Type B pancreatic cell (in vitro differentiated cells): ENCODE data around the gene OBP2A. TPM values are rescaled to one million over a fixed set of nuclear protein-coding genes. Genes with fewer than 3 reads are reported as not detected.

Source experiments
- DNase-seq: peaks from one replicate; pipeline ENCODE4 v3.0.0; 2021; ENCODE audit warnings: mixed read lengths; ENCODE audit not compliant: unreplicated experiment; ENCODE audit errors: extremely low spot score
- H3K27ac Mint-ChIP-seq: 2 replicates; pipeline ENCODE4 v1.8.0; 2021; ENCODE audit warnings: mild to moderate bottlenecking, mixed read lengths
- H3K27me3 Mint-ChIP-seq: 2 replicates; pipeline ENCODE4 v1.8.0; 2021; ENCODE audit warnings: mixed read lengths
- H3K36me3 Mint-ChIP-seq: 2 replicates; pipeline ENCODE4 v1.8.0; 2021; ENCODE audit warnings: mixed read lengths
- H3K4me1 Mint-ChIP-seq: one replicate; pipeline ENCODE4 v1.8.0; 2021; ENCODE audit warnings: mixed read lengths; ENCODE audit not compliant: unreplicated experiment
- H3K4me3 Mint-ChIP-seq: 2 replicates; pipeline ENCODE4 v1.8.0; 2021; ENCODE audit warnings: mild to moderate bottlenecking, mixed read lengths
- H3K9me3 Mint-ChIP-seq: 2 replicates; pipeline ENCODE4 v1.8.0; 2021; ENCODE audit warnings: mixed read lengths
- CTCF ChIP-seq: fragments of 200-600 bp; sonication (generic); conservative IDR thresholded peaks from 2 replicates; pipeline ENCODE4 v1.5.0; 2021; ENCODE audit warnings: antibody characterized with exemption, mild to moderate bottlenecking
- total RNA-seq: library from RNA; stranded (reverse); gene quantifications from 2 replicates; pipeline ENCODE4 v1.2.1, GENCODE V29; 2021; ENCODE audit warnings: low replicate concordance

The OBP2A gene
- total RNA-seq, 1 donor from 2014 or later = not detected

DNA sequence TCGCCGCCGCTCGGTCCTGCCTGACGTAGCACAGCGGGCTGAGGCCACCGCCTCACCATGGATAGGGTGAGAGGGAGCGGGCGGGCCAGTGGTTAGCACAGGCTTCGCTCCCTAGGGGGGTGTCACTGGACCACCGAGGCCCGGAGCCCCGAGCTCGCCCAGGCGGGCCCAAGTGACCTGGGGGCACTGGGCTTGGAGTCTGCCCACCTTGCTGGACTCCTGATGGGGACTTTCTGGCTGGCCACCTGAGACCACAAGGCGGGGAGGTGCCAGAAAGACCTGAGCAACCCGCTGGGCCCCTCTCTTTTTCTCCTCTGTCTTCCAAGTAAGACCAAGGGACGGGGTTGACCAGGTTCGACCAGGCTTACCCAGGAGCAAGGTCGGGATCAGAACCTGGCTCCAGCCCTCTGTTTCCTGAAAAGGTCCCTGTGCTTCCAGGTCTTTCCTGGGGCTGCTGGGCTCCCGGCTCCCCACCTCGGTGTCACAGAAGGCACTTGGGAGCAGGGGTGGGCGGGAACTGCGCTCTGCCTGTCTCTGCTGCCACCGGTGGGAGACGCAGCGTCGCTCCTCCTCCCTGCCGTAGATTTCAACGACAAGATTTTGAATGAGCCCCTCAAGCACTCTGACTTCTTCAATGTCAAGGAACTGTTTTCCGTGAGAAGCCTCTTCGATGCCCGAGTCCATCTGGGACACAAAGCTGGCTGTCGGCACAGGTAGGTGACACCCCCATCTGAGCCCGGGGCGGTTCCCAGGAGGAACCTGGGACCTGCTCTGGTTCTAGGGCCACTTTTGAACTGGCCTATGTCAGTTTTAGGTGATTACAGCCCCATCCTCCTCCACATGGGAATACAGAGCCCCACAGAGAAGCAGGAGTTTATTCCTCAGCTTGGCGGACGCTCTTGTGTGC is 44.4 kb upstream of the OBP2A start:
- Mint-ChIP-seq H3K27ac (peak overlapping the region; percentile 39), H3K4me3 (peak overlapping the region; percentile 89), H3K27me3 (no peaks in the 10 kb centered on the region), H3K4me1 (peaks cover 16% of the 10 kb centered on the region), H3K9me3 (no peaks in the 10 kb centered on the region), H3K36me3 (no peaks in the 10 kb centered on the region)
- no peak for TF ChIP-seq CTCF
- DNase-seq = no peak

- Mint-ChIP-seq H3K9me3 (no peaks in the 10 kb centered on the region), H3K36me3 (no peaks in the 10 kb centered on the region), H3K27ac (no peak overlapping the region)
Observed at GRCh38 chr9:135502168-135502872, 43.6 kb upstream of the OBP2A start.

GRCh38 chr9:135502873-135503321 is 43.0 kb upstream of the OBP2A start:
- Mint-ChIP-seq H3K4me3 (peak overlapping the region; percentile 57), H3K27me3 (no peaks in the 10 kb centered on the region), H3K27ac (no peak overlapping the region), H3K9me3 (no peaks in the 10 kb centered on the region), H3K36me3 (no peaks in the 10 kb centered on the region), H3K4me1 (peaks cover 16% of the 10 kb centered on the region)
- TF ChIP-seq CTCF = no peak
- no peak for DNase-seq

More at GRCh38 chr9:135502168-135502872, 43.6 kb upstream of the OBP2A start:
- no peak for DNase-seq
- TF ChIP-seq CTCF = no peak
- Mint-ChIP-seq H3K4me3 (peak overlapping the region; percentile 89), H3K4me1 (peaks cover 16% of the 10 kb centered on the region), H3K27me3 (no peaks in the 10 kb centered on the region)

DNA sequence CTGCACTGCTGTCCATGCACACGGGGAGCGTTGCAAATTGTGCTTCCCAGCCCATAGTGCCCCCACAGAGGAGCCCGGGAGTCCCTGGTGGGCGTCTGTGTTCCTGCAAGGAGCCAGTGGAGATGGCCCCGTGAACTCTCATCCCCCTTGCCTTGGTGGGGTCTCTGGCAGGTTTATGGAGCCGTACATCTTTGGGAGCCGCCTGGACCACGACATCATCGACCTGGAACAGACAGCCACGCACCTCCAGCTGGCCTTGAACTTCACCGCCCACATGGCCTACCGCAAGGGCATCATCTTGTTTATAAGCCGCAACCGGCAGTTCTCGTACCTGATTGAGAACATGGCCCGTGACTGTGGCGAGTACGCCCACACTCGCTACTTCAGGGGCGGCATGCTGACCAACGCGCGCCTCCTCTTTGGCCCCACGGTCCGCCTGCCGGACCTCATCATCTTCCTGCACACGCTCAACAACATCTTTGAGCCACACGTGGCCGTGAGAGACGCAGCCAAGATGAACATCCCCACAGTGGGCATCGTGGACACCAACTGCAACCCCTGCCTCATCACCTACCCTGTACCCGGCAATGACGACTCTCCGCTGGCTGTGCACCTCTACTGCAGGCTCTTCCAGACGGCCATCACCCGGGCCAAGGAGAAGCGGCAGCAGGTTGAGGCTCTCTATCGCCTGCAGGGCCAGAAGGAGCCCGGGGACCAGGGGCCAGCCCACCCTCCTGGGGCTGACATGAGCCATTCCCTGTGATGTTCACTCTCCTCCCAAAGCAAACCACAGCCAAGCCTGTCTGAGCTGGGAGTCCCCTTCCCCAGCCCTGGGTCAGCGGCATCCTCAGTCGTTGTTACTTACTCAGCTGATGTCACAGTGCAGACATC is 42.3 kb upstream of the OBP2A start:
- Mint-ChIP-seq H3K36me3 (no peaks in the 10 kb centered on the region), H3K9me3 (no peaks in the 10 kb centered on the region), H3K27ac (no peak overlapping the region), H3K4me3 (peak overlapping the region; percentile 52), H3K4me1 (peaks cover 16% of the 10 kb centered on the region), H3K27me3 (no peaks in the 10 kb centered on the region)
- DNase-seq = no peak
- no peak for TF ChIP-seq CTCF
